T-helper 9 cell (primary cell): Measurements from ENCODE around the gene RASSF5.
"Not testable (repeated sequence)": the region's sequence is repeated elsewhere in the genome, so short reads cannot be mapped to it uniquely, and the experiment has no call there.

Experiments used
- DNase-seq: peaks from one replicate; pipeline ENCODE4 v3.0.0-alpha.2; 2020

Gene RASSF5

DNA sequence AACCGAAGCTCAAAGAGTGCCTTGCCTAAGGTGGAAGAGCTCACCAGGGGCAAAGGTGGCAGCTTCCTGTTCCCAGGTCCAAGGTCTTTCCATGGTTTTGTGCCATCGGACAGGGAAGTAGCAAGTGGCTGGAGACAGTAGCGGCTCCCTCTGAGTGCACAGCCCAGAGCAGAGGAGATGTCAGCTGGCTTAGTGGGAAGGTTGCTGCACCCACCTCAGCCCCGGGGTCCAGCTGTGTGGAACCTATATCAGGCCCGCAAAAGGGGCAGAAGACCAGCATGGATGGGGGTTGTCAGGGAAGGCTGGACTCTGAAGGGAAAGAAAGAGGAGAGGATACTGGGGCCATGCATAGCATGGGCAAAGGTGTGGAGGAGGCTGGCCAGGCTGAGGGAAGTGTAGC is 30.2 kb upstream of the RASSF5 start:
- DNase-seq: no peak

DNA sequence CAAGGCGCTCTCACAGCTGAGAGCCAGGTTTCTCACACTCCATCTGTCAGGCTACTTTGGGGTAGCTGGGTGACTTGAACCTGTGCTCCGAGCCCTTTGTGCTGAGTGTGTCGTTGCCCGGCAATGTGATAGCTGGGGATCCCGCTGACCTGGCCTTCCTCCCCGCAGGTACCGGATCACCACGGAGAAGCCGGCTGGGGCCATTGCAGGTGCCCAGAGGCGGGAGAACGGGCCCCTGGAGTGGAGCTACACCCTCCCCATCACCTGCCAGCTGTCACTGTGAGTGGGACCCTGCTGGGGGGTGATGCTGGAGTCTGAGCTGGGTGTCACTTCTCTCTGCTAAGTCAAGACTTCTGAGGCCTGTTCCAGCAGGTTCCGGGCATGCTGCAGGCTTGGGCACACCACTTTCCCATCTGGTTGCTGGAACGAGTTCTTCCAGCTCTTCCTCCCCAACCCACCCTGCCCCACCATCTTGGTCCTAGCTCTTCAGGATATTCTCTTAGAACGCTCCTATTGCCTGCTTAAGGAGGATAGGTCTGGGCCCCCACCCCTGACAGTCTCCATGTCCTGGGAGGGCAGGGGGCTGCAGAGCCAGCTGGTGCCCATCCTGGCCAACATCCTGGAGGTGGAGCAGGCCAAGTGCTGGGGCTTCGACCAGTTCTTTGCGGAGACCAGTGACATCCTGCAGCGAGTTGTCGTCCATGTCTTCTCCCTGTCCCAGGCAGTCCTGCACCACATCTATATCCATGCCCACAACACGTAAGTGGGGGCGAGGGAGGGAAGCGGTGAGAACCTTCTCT is 29.6 kb upstream of the RASSF5 start:
- DNase-seq: no peak

DNA sequence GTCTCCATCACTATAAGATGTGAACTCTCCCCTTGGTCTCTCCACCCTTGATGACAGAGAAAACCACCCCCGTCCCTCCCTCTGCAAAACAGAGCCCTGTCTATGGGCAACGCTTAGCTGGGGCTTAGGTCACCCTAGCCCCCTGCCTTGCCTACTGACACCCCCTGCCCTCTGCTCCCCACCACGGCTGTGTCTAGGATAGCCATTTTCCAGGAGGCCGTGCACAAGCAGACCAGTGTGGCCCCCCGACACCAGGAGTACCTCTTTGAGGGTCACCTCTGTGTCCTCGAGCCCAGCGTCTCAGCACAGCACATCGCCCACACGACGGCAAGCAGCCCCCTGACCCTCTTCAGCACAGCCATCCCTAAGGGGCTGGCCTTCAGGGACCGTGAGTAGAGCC is 28.6 kb upstream of the RASSF5 start:
- DNase-seq: no peak

DNA sequence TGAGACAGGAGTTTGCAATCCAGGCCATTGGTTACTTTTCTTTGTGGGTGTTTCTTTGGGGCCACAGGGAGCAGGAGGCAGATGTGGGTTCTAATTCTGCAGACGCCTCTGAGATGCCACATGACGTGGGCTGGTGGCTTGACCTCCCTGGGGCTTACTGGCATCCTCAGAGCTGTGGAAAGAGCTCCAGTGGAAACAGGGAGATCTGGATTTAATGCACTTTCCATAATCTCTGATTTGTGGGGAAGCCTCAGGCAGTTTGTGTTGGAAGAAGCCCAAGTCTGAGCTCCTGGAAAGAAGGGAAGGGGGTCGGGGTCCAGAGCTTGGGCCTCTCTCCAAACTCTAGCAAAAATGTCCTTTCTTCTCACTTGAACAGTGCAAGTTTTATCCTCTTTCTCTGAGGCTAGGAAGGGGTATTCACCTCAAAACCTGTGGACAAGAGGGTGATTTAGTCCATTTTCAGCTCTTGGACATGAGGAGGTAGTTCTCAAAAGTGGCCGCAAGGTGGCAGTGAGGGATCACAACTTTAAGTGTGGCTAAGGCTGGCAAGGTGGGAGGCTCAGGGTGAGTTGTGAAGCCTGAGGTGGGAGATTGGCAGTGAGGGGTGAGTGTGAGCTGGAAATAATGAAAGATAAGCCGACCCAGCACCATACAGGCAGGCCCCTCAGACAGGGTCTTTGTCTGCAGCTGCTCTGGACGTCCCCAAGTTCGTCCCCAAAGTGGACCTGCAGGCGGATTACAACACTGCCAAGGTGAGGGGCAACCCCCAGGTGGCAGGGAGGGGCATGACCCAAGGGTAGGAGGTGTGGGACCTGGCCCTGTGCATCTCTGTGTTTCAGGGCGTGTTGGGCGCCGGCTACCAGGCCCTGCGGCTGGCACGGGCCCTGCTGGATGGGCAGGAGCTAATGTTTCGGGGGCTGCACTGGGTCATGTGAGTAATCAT is 27.9 kb upstream of the RASSF5 start:
- DNase-seq: peak; percentile 55

DNA sequence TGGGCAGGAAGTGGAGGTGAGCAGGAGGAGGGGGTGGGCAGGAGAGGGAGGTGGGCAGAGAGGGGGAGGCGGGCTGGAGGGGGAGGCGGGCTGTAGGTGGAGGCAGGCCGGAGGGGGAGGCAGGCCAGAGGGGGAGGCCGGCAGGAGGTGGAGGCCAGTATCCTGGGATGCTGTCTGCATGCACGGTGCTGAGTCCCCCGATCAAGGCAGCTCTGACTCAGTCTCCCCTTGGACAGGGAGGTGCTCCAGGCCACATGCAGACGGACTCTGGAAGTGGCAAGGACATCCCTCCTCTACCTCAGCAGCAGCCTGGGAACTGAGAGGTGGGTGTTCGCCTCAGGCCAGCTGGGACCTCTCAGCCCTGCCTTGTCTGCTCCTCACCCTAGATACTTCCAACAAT is 27.1 kb upstream of the RASSF5 start:
- no peak for DNase-seq

DNA sequence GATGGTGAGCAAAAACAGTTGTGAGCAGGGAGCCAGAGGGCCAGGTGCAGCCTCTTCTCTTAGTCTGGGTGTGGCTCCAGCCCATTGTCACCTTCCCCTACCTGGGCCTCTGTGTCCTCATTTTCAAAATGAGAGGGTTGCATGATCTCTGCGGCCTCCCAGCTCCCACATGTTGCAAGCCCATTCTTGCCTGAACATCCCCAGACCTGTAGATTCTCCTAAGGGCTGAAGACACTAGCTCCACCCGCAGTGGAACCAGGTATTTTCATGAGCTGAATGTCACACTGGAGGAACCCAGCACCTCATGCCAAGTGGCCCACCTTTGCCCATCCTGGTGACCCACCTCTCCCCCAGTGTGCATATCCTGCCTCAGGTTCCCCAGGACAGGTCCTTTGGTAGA is 24.7 kb upstream of the RASSF5 start:
- DNase-seq: no peak

DNA sequence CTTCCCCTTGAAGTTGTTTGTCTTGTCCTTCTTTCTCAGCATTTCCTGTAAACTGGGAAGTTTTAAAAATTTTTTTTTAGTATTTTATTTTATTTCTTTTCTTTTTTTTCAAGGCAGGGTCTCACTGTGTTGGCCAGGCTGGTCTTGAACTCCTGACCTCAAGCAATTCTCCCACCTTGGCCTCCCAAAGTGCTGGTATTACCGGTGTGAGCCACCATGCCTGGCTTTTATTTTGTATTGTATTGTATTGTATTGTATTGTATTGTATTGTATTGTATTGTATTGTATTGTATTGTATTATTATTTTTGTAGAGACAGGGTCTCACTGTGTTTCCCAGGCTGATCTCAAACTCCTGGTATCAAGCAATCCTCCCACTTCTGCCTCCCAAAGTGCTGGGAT is 23.5 kb upstream of the RASSF5 start:
- not testable (repeated sequence) for DNase-seq

DNA sequence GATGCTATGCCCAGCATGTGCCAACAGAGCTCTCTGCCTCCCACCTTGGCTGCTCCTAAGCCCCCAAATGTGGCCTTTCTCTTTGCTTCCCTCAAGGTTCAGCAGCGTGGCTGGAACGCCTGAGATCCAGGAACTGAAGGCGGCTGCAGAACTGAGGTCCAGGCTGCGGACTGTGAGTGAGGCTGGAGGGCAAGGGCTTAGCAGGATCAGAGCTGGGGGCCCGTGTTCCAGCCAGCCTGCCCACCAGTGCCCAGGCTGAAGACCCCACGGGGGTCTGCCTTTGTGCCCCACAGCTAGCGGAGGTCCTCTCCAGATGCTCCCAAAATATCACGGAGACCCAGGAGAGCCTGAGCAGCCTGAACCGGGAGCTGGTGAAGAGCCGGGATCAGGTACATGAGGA is 22.4 kb upstream of the RASSF5 start:
- DNase-seq: no peak

DNA sequence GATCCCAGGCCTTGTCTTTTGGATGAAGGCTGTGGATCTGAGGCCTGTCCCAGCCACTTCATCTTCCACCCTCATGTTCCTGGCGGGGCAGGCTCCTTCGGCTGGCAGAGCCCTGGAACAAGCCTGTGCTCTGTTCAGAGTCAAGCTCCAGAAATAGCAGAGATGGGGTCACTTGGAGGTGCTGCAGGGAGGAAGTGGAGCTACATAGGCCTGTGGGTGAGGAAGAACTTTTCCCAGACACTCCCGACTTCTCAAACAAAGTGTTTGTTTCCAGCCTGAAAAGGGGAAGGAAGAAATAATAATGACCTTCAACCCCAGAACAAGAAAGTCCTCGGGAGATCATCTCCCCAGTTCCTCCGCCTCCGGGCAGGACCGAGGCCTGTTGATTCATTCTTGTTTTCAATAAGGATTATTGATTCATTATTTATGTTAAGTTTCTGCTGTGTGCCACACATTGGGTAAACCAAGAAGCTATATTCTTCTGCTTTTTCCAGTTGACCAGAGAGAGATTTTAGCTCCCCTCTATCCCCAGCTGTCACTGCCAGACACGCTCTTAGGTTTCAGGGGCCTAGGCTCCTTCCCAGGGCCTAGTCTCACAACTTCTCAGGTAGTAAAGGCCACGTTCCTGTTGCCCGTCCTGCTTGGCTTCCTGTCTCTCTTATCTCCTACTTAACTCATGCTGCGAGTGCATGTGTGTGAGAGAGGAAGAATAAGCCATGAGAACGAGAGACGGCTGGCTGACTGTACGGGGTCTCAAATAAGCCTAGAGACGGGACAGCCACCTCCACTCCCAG is 20.1 kb upstream of the RASSF5 start:
- no peak for DNase-seq

DNA sequence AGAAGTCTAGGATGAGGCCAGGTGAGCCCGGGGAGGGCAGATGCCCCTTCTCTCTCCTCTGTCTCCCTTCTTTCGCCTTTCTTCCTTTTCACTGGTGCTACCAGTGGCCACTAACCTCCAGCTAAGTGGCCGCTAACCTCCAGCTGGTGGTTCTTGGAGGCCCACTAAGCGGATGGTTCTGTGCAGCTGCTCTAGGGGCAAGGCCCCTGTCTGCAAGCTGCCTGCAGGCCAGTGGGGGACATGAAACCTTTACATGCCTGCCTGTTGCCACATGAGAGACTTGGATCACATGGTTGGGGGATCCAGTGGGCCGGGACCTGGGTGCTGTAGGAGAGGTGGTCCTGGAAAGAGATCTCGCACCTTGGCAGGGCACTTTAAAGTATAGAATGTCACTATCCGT is 19.4 kb upstream of the RASSF5 start:
- no peak for DNase-seq

DNA sequence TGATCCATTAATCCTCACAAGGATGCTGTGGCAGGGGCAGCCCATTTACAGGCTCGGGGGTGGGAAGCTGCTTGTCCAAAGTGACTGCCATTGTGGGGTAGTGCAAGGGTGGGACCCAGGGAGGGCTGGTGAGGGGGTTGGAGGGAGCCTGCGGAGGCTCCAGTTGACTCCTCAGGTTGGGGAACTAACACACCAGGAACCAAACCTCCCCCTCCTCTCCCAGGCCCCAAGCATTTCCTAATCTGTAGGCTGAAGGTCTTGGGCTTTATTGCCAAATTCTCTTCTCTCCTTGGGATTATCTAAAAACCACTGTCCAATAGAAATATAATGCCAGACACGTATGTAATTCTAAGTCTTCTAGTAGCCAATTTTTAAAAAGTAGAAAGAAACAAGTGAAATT is 18.9 kb upstream of the RASSF5 start:
- DNase-seq: no peak

DNA sequence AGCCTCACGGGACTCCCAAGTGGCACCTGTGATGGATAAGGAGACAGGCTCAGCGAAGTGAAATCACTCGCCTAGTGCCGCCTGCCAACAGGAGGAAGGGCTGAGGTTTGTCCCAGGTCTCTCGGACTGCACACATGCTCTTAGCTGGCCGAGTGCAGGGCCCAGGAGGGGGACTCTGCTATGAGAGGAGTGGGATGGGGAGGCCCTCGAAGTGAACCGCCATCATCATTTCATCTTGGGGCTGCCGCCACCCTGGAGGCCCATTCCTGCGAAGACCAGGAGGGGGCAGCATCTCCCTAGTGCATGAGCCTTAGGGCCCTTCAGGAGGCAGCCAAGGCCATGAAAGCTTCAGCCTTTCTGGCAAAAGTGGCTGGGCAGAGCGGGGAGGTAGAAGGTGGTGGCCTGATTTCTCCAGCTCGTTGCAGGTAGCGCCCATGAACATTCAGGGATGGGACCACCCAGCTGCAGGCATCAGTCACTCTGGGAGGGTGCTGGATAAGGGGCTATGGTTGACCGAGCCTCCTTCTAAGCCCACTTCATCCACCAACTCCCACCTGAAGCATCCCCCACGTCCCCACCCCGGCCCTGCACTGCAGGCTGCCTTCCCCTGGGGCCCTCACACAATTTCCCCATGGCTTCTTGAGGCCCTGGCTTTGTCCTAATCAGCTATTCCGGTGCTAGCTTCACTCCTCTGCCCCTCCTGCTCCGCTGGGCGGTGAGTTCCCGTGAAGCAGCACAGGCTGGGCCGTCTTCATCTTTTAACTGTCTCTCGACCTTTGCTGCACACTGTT is 17.2 kb upstream of the RASSF5 start:
- DNase-seq: peak; percentile 58

DNA sequence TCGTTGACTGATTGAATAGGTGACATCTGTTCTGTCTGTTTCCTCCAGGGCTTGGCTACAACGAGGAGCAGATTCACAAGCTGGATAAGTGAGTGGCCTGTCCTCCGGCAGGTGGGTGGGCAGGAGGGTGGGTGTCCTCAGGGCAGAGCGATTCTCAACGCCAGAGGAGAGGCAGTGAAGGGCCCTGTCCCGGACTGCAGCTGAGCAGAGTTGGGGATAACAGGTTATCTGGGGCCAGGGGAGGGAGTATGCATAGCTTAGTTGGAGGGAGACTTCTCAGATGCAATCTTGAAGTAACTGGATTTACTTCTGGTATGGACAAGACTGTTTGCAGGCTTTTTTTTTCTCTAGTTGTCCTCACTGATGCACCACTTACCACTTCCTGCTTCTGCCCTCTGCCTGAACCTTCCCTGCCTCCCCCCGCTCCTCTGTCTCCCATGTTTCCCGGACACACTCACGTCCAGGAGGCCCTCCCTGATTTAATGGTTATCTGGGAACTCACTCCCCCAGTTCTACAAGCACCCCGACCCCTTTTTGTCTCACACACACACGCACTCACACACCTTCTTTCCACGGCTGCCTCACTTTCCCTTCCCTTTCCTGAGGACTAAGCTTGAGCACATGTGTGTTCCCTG is 16.4 kb upstream of the RASSF5 start:
- DNase-seq: no peak

DNA sequence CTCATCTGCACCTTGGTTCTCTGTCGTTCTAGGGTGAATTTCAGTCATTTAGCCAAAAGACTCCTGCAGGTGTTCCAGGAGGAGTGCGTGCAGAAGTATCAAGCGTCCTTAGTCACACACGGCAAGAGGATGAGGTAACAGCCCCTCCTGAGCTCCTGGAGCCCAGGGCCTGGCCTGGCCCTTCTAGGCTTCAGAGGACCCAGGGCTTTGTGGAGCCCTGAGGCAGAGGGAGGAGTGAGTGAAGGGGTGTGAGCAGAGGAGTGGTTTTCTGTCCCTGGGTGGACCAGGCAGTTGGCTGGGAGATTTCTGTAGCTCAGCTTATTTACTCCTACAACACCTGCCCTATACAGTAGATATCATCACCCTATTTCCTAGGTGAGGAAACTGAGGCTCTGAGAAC is 15.7 kb upstream of the RASSF5 start:
- DNase-seq: no peak

DNA sequence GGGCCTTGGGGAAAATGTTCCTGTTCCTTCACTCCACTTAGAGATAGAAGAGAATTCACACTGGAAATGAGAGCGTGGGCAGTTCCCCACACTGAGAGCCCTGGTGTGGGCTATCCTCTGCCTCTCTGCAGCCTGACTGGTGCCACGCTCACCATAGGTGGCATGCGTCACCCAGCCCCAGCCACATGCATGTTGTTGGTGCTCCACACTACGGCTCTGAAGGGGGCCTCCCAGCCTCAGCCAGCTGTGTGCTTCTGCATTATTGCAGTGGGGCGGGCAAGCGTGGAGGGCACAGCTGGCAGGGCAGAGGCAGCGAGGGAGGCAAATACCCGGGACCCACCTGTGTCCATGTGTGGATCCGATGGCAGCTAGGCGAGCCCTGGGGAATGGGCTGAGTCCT is 14.7 kb upstream of the RASSF5 start:
- no peak for DNase-seq

DNA sequence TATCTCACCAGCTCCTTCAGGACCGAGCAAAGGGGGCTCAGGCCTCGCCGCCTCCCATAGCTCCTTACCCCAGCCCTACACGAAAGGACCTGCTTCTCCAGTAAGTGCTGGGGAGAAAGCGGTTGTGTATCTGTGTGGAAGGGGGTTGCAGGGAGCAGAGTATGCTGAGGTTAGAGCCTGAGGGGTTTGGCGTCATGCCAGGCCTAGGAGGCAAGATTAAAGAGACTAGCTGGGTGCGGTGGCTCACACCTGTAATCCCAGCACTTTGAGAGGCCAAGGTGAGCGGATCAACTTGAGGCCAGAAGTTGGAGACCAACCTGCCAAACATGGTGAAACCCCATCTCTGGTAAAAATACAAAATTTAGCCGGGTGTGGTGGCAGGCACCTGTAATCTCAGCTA is 14.1 kb upstream of the RASSF5 start:
- no peak for DNase-seq

DNA sequence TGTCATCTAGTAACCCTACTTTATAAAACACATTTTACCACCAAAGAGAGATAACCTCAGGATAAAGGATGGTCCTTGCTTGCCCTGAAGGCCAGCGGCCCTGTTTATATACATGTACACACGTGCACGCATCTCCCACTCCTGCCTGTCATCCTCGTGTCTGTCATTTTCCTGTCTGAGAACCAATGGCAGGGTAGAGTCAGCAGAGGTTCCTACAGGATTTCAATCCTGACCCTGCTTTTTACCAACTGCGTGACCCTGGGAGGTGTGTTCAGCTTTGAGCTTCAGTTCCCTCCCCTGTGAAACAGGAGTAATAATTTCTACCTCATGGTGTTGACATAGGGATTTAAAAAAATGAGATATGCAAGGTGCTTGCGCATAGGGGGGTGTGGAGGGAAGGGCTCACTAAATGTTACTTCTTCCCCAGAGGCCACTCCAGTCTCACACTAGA is 12.3 kb upstream of the RASSF5 start:
- DNase-seq: no peak

DNA sequence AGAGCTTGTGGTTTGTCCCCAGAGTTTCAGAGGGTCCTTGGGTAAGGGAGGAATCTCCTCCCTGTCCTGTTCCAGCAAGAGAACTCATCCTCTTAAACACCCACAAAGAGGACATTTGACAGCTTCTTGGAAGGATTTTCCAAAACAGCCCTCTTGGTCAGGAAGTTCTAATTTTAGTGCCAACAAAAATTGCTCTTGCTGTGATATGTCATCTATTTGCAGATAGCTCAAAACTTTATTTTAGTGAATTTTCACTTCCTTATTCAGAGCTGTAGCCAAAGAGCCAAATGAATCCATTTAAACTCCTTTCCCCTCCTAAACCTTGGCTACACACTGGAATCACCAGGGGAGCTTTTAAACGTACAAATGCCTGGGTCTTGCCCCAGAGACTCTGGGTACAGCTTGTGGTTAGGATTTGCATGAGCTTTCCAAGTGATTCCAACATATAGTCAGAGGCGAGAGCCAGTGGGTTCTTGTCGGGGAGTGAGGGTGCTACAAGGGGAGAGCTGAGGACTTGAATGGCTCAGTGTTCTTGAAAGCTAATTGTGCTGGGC is 11.8 kb upstream of the RASSF5 start:
- DNase-seq: no peak

DNA sequence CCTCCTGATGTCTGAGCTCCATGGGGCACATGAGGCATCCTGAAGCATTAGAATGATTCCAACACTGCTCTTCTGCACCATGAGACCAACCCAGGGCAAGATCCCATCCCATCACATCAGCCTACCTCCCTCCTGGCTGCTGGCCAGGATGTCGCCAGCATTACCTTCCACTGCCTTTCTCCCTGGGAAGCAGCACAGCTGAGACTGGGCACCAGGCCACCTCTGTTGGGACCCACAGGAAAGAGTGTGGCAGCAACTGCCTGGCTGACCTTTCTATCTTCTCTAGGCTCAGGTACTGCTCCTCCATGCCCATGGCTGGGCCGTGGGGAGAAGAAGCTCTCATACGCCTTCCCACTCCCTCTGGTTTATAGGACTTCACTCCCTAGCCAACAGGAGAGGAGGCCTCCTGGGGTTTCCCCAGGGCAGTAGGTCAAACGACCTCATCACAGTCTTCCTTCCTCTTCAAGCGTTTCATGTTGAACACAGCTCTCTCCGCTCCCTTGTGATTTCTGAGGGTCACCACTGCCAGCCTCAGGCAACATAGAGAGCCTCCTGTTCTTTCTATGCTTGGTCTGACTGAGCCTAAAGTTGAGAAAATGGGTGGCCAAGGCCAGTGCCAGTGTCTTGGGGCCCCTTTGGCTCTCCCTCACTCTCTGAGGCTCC is 11.1 kb upstream of the RASSF5 start:
- DNase-seq: no peak

DNA sequence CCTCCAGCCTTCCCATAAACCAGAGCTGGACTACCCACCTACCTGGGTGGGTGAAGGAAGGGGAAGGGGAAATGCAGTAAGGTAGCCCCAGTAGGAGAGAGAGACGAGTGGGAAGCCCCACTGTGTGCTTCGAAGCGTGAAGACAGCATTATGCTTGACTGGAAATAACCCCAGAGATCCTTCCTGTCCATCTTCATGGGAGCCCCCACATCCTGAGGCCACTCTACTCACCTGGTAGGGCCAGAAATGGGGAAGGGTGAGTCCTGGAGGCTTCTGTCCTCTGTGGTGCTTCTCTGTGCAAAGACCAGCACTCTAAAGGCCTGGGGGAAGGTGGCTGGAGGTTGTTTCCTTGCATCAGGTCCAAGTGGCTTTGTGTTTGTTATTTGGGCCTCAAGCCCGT is 10.0 kb upstream of the RASSF5 start:
- no peak for DNase-seq

DNA sequence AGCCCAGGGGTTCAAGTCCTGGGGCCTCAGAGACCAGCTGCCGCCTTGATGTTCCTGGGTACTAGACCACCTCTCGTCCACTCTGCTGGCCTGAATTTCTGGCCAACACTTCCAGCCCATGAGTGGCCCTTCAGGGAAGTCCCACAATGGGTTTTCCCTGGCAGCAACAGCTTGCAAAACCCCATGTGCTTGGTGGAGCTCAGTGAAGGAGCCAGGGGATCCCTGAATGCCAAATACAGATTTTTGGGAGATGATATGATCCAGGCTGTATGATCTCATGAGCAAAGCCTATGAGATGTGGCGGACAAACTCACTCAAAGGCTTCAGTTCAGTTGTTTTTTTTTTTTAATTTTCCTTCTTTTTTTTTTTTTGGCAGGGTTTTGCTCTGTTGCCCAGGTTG is 9.6 kb upstream of the RASSF5 start:
- DNase-seq: no peak
